ENCODE data around the gene GNG13. TPM values are rescaled to one million over a fixed set of nuclear protein-coding genes. Genes with fewer than 3 reads are reported as not detected.

GNG13 gene
- total RNA-seq, 1 experiment from 2014 or later, result not detected

GRCh38 chr16:783404-784161 is 17.0 kb downstream of the GNG13 start:
- H3K18ac ChIP-seq (ENCODE audit: insufficient read length, low read depth, low read length), result no peak overlapping the region
- H3K4me1 ChIP-seq (ENCODE audit: insufficient read depth, low read length), result no peaks in the 10 kb centered on the region
- peaks cover 0 to 8% (median 5%) of the 10 kb centered on the region in 3 experiments; a peak in 5 of 7 replicates for H3K36me3 Mint-ChIP-seq (ENCODE audit: insufficient read depth in 1 of 3, low read depth in 3 of 3)
- no peak overlapping the region for H4K5ac ChIP-seq (ENCODE audit: insufficient read length, low read depth, low read length)
- no peak overlapping the region for H4K8ac ChIP-seq (replicated peaks; ENCODE audit: insufficient read length, low read depth, low read length)
- H3K79me1 ChIP-seq (ENCODE audit: insufficient read depth, low read depth, low read length, poor library complexity, severe bottlenecking), result no peaks in the 10 kb centered on the region
- no peak overlapping the region for H3K27ac ChIP-seq (ENCODE audit: insufficient read length, low read depth, low read length)
- no peak overlapping the region for H2AK5ac ChIP-seq (ENCODE audit: insufficient read length, low read length)
- H3K23ac ChIP-seq (ENCODE audit: insufficient read length, low read depth, low read length), result no peak overlapping the region
- no peaks in the 10 kb centered on the region for H3K79me2 ChIP-seq (ENCODE audit: insufficient read depth, low read length)
- no peak overlapping the region for H2BK5ac ChIP-seq (ENCODE audit: insufficient read length, low read length)
- H3K9me3 Mint-ChIP-seq, result no peaks in the 10 kb centered on the region
- peaks cover 3% of the 10 kb centered on the region for H4K20me1 ChIP-seq (ENCODE audit: control insufficient read depth, insufficient read depth, insufficient read length)
- no peak overlapping the region for H3T11ph ChIP-seq (ENCODE audit: low read length)
- H3K4ac ChIP-seq (ENCODE audit: low read depth, low read length), result no peak overlapping the region
- peaks cover 5% of the 10 kb centered on the region for H3K23me2 ChIP-seq (ENCODE audit: insufficient read length, low read depth, low read length, poor library complexity, severe bottlenecking)
- H2BK15ac ChIP-seq (ENCODE audit: low read depth, low read length), result no peak overlapping the region
- H2BK120ac ChIP-seq (ENCODE audit: low read depth, low read length, poor library complexity, severe bottlenecking), result no peak overlapping the region
- no peak for DNase-seq
- no peaks in the 10 kb centered on the region for H3K9me3 ChIP-seq (ENCODE audit: control insufficient read depth, low read depth, low read length)
- no peak overlapping the region for H3K9ac ChIP-seq (ENCODE audit: extremely low read depth, insufficient read length, low read length)
- H2BK12ac ChIP-seq (ENCODE audit: insufficient read length, low read depth, low read length), result no peak overlapping the region
- no peak overlapping the region; the same call in 1 of the 2 replicates for H3K14ac ChIP-seq (ENCODE audit: insufficient read depth, low read length)
- peaks cover 0 to 2% of the 10 kb centered on the region in 2 experiments; a peak in 1 of 4 replicates for H3K4me1 Mint-ChIP-seq
- H3K27me3 Mint-ChIP-seq (ENCODE audit: low read depth), result peaks cover 13% of the 10 kb centered on the region
- TF ChIP-seq CTCF (conservative IDR thresholded peaks at IDR 0.05), result no peak
- H4K91ac ChIP-seq (ENCODE audit: insufficient read length, low read depth, low read length), result no peak overlapping the region
- no peaks in the 10 kb centered on the region; the same call in 1 of the 2 replicates for H3K27me3 ChIP-seq (ENCODE audit: insufficient read depth, low read length)
- no peak overlapping the region for H3K4me3 Mint-ChIP-seq
- WGBS (ENCODE audit: extremely low coverage, insufficient read length, low lambda C conversion rate), result no CpG with 5 or more reads among the region's 17 CpGs
- H3K56ac ChIP-seq (ENCODE audit: insufficient read length, low read depth, low read length), result no peak overlapping the region
- H2AFZ ChIP-seq (ENCODE audit: low read length), result no peak overlapping the region
- no peak overlapping the region for H2BK20ac ChIP-seq (ENCODE audit: low read depth, low read length, poor library complexity, severe bottlenecking)
- H3K27ac Mint-ChIP-seq, result no peak overlapping the region
- no peak overlapping the region for H3K4me2 ChIP-seq (ENCODE audit: insufficient read depth, insufficient read length, low read length)
